ENCODE data around the gene SURF4. TPM values are rescaled to one million over a fixed set of nuclear protein-coding genes. Genes with fewer than 3 reads are reported as not detected.
"Not testable (repeated sequence)": the region's sequence is repeated elsewhere in the genome, so short reads cannot be mapped to it uniquely, and the experiment has no call there.

SURF4 gene
- polyA plus RNA-seq, 1 experiment: 401 TPM

DNA sequence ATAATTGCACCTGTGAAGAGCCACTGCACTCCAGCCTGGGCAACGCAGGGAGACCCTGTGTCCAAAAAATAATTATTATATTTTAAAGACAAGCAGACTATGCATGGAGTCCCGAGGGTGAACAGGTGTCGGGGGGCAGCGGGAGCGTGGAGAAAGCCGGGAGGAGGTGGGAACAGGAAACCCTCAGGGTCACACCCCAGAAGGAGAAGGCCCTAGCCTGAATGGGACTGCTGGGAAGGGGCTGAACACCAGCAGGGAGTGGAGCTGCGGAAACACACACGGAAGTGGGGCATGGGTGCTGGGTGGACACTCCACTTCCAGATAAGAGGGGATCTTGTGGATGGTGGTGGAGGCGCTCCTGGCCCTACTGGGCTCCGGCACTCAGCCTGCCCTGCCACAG lies 52.6 kb downstream of the SURF4 start:
- ChIA-PET POLR2A (no interaction called here), CTCF (no interaction called here)
- TF ChIP-seq, protein P1, sequence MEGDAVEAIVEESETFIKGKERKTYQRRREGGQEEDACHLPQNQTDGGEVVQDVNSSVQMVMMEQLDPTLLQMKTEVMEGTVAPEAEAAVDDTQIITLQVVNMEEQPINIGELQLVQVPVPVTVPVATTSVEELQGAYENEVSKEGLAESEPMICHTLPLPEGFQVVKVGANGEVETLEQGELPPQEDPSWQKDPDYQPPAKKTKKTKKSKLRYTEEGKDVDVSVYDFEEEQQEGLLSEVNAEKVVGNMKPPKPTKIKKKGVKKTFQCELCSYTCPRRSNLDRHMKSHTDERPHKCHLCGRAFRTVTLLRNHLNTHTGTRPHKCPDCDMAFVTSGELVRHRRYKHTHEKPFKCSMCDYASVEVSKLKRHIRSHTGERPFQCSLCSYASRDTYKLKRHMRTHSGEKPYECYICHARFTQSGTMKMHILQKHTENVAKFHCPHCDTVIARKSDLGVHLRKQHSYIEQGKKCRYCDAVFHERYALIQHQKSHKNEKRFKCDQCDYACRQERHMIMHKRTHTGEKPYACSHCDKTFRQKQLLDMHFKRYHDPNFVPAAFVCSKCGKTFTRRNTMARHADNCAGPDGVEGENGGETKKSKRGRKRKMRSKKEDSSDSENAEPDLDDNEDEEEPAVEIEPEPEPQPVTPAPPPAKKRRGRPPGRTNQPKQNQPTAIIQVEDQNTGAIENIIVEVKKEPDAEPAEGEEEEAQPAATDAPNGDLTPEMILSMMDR (IDR thresholded peaks at IDR 0.05; ENCODE audit: insufficient read depth, low read depth, low read length): no peak
- H3K4me3 ChIP-seq (ENCODE audit: low read depth, low read length): no peak overlapping the region
- H3K36me3 ChIP-seq (ENCODE audit: control insufficient read depth, insufficient read depth, low read length): no peaks in the 10 kb centered on the region
- no peak for DNase-seq (ENCODE audit: low read depth)
- H3K27me3 ChIP-seq (ENCODE audit: control insufficient read depth, insufficient read depth, low read length): no peaks in the 10 kb centered on the region

DNA sequence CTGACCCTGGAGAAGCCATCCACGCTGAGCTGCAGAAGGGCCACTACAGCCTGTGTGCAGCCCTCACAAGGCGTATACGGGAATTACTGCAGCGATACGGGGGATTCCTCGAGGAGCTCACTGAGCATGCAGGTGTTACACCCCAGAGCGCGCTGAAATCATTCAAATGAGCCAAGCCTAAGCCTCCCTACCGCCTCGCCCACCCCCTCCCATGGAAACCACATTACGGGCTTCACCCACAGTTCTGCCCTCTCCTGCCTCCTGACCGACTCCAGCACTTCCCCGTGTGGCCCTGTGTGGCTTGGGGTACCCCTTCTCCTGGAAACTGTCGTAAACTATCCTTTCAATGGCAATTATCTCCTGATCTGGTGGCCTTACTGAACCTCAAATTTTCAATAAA lies 53.2 kb downstream of the SURF4 start:
- no peaks in the 10 kb centered on the region for H3K27me3 ChIP-seq (ENCODE audit: control insufficient read depth, insufficient read depth, low read length)
- no peak for DNase-seq (ENCODE audit: low read depth)
- TF ChIP-seq, protein P1 (IDR thresholded peaks at IDR 0.05; ENCODE audit: insufficient read depth, low read depth, low read length): no peak
- no peaks in the 10 kb centered on the region for H3K36me3 ChIP-seq (ENCODE audit: control insufficient read depth, insufficient read depth, low read length)
- POLR2A ChIA-PET: no interaction called here
- CTCF ChIA-PET: no interaction called here
- no peak overlapping the region for H3K4me3 ChIP-seq (ENCODE audit: low read depth, low read length)

DNA sequence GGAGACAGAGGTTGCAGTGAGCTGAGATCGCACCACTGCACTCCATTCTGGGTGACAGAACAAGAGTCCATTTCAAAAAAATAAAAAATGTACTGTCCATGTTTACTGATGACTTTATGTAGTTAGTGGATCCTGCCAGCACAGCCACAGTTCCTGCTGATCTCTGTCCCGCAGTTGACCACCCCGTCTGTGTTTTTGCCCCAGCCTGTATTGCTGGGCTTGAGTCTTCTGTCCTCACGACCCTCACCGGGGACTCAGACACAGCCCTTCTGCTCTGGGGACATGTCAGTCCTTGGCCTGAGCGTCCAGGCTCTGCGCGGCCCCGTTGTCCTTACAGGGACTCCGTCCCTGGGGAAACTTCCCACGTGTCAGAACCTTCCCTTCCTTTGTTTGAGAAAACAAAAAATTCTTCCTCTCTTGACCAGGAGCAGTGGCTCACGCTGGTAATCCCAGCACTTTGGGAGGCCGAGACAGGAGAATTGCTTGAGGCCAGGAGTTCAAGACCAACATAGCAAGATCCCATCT lies 54.4 kb downstream of the SURF4 start:
- ChIA-PET CTCF (no interaction called here), POLR2A (no interaction called here)
- no peaks in the 10 kb centered on the region for H3K36me3 ChIP-seq (ENCODE audit: control insufficient read depth, insufficient read depth, low read length)
- no peak for DNase-seq (ENCODE audit: low read depth)
- H3K4me3 ChIP-seq (ENCODE audit: low read depth, low read length): no peak overlapping the region
- TF ChIP-seq, protein P1 (IDR thresholded peaks at IDR 0.05; ENCODE audit: insufficient read depth, low read depth, low read length): no peak
- no peaks in the 10 kb centered on the region for H3K27me3 ChIP-seq (ENCODE audit: control insufficient read depth, insufficient read depth, low read length)

DNA sequence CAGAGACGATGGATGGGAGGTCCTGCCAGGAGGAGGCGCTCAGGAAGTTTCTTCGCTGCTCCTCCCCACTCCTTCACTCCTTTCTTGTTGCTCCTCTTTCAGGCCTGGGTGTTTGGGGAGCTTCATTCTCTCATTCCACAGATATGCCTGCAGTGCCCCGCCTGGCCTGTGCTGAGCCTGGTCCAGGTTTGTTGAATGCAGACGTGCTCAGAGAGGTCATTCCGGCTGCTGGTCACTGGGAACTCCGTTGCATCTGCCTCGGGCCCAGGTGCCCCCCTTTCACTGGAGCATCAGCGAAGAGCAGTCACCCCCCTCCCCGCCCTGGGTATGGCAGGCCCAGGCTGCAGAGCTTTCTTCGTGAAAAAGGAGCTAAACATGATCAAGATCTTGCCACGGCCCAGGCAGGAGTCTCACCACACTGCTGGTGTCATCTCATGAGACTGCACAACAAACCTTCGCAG lies 55.4 kb downstream of the SURF4 start:
- DNase-seq (ENCODE audit: low read depth): no peak
- ChIA-PET CTCF (interaction anchor here (0.8 kb wide), 1 partner anchor 12 kb away, joined by 3 read pairs; no protein-coding TSS in a partner anchor), POLR2A (no interaction called here)
- TF ChIP-seq, protein P1 (IDR thresholded peaks at IDR 0.05; ENCODE audit: insufficient read depth, low read depth, low read length): no peak
- H3K27me3 ChIP-seq (ENCODE audit: control insufficient read depth, insufficient read depth, low read length): no peaks in the 10 kb centered on the region
- no peak overlapping the region for H3K4me3 ChIP-seq (ENCODE audit: low read depth, low read length)
- no peaks in the 10 kb centered on the region for H3K36me3 ChIP-seq (ENCODE audit: control insufficient read depth, insufficient read depth, low read length)

DNA sequence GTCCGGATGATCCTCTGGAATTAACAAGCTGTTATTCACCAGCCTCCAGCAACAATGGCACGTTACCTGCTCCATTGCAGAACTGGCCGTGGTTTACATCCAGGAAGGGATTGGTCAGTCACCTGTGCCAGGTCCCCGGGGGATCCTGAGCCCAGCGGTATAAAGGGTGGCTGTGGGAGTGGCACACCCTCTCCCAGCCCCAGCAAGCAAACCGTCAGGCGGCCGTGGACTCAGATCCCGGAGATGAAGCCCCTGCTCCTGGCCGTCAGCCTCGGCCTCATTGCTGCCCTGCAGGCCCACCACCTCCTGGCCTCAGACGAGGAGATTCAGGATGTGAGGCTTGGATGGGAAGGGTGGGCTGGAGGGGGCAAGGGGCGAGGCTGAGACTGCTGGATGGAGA lies 58.3 kb downstream of the SURF4 start:
- POLR2A ChIA-PET; H3K27me3 ChIP-seq (ENCODE audit: control insufficient read depth, insufficient read depth, low read length); CTCF ChIA-PET; H3K36me3 ChIP-seq (ENCODE audit: control insufficient read depth, insufficient read depth, low read length); DNase-seq (ENCODE audit: low read depth); H3K4me3 ChIP-seq (ENCODE audit: low read depth, low read length): not testable (repeated sequence)

DNA sequence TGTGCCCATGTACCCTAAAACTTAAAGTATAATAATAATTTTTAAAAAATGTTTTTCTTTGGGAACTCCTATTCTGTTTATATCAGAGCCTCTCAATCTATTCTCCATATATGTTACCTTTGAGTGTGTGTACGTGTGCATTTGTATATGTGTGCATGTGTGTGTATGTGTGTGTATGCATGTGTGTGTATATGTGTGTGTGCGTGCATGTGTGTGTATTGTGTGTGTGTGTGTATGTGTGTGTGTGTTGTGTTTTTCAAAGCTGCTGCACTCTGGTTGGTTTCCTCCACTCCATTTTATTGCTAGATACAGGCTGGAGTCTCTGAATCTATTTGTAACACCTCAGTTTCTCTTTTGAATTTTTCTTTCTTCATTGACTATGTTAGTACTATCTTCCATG lies 59.9 kb downstream of the SURF4 start:
- TF ChIP-seq, protein P1 (IDR thresholded peaks at IDR 0.05; ENCODE audit: insufficient read depth, low read depth, low read length): no peak
- H3K4me3 ChIP-seq (ENCODE audit: low read depth, low read length): no peak overlapping the region
- POLR2A ChIA-PET: no interaction called here
- no peaks in the 10 kb centered on the region for H3K27me3 ChIP-seq (ENCODE audit: control insufficient read depth, insufficient read depth, low read length)
- H3K36me3 ChIP-seq (ENCODE audit: control insufficient read depth, insufficient read depth, low read length): no peaks in the 10 kb centered on the region
- DNase-seq (ENCODE audit: low read depth): no peak
- CTCF ChIA-PET: no interaction called here
